Measurements from ENCODE around the gene DEFB112.

The DEFB112 gene

GRCh38 chr6:50047026-50047425 is 2.7 kb downstream of the DEFB112 start:
- Mint-ChIP-seq H3K4me3 (no peak overlapping the region), H3K36me3 (ENCODE audit: low read depth) (no peaks in the 10 kb centered on the region), H3K27ac (no peak overlapping the region), H3K4me1 (ENCODE audit: low read depth) (no peaks in the 10 kb centered on the region), H3K9me3 (no peaks in the 10 kb centered on the region), H3K27me3 (no peaks in the 10 kb centered on the region)

GRCh38 chr6:50030777-50031562 is 18.8 kb downstream of the DEFB112 start:
- no peaks in the 10 kb centered on the region for H3K4me1 Mint-ChIP-seq (ENCODE audit: low read depth)
- no peaks in the 10 kb centered on the region for H3K27me3 Mint-ChIP-seq
- H3K27ac Mint-ChIP-seq, result no peak overlapping the region
- no peak overlapping the region for H3K4me3 Mint-ChIP-seq
- peaks cover 9% of the 10 kb centered on the region for H3K9me3 Mint-ChIP-seq
- H3K36me3 Mint-ChIP-seq (ENCODE audit: low read depth), result no peaks in the 10 kb centered on the region

- Mint-ChIP-seq H3K4me3 (no peak overlapping the region), H3K9me3 (peaks cover 8% of the 10 kb centered on the region), H3K36me3 (ENCODE audit: low read depth) (no peaks in the 10 kb centered on the region)
Observed at GRCh38 chr6:50030350-50030749, 19.4 kb downstream of the DEFB112 start.

GRCh38 chr6:50025258-50025657 is 24.5 kb downstream of the DEFB112 start:
- Mint-ChIP-seq H3K9me3 (peaks cover 3% of the 10 kb centered on the region), H3K27me3 (no peaks in the 10 kb centered on the region), H3K4me1 (ENCODE audit: low read depth) (no peaks in the 10 kb centered on the region), H3K36me3 (ENCODE audit: low read depth) (no peaks in the 10 kb centered on the region), H3K4me3 (no peak overlapping the region), H3K27ac (no peak overlapping the region)

More at GRCh38 chr6:50030350-50030749, 19.4 kb downstream of the DEFB112 start:
- Mint-ChIP-seq H3K27me3 (no peaks in the 10 kb centered on the region), H3K4me1 (ENCODE audit: low read depth) (no peaks in the 10 kb centered on the region), H3K27ac (no peak overlapping the region)

- Mint-ChIP-seq H3K27ac (no peak within 1 kb of the TSS), H3K4me1 (ENCODE audit: low read depth) (no peaks in the 10 kb centered on the region), H3K4me3 (no peak within 1 kb of the TSS), H3K27me3 (no peaks in the 10 kb centered on the region), H3K9me3 (peaks cover 3% of the 10 kb centered on the region), H3K36me3 (ENCODE audit: low read depth) (no peaks in the 10 kb centered on the region)
Observed at GRCh38 chr6:50021894-50022293, 27.8 kb downstream of the DEFB112 start, which contains the start of gene DEFB110. DEFB110 (minus strand) TSS chr6:50021994; CDS start chr6:50021935, 59 bp downstream.

- H3K36me3 Mint-ChIP-seq (ENCODE audit: low read depth), result no peaks in the 10 kb centered on the region
- no peaks in the 10 kb centered on the region for H3K4me1 Mint-ChIP-seq (ENCODE audit: low read depth)
- H3K27ac Mint-ChIP-seq, result no peak overlapping the region
- no peaks in the 10 kb centered on the region for H3K27me3 Mint-ChIP-seq
- no peaks in the 10 kb centered on the region for H3K9me3 Mint-ChIP-seq
- no peak overlapping the region for H3K4me3 Mint-ChIP-seq
Observed at GRCh38 chr6:50007819-50008218, 41.9 kb downstream of the DEFB112 start.

- no peaks in the 10 kb centered on the region for H3K4me1 Mint-ChIP-seq (ENCODE audit: low read depth)
- no peak overlapping the region for H3K4me3 Mint-ChIP-seq
- no peak overlapping the region for H3K27ac Mint-ChIP-seq
- no peaks in the 10 kb centered on the region for H3K9me3 Mint-ChIP-seq
- H3K36me3 Mint-ChIP-seq (ENCODE audit: low read depth), result no peaks in the 10 kb centered on the region
- no peaks in the 10 kb centered on the region for H3K27me3 Mint-ChIP-seq
Observed at GRCh38 chr6:50003139-50003538, 46.6 kb downstream of the DEFB112 start.

- Mint-ChIP-seq H3K27ac (no peak overlapping the region), H3K4me1 (ENCODE audit: low read depth) (no peaks in the 10 kb centered on the region), H3K27me3 (no peaks in the 10 kb centered on the region), H3K4me3 (no peak overlapping the region), H3K36me3 (ENCODE audit: low read depth) (no peaks in the 10 kb centered on the region), H3K9me3 (no peaks in the 10 kb centered on the region)
Observed at GRCh38 chr6:49995278-49995677, 54.5 kb downstream of the DEFB112 start.

Data from stimulated activated naive CD8-positive, alpha-beta T cell treated with anti-CD3 and anti-CD28 coated beads, Interleukin-15, Interleukin-2, amounts not matched to agents 100 ng/mL and 50 ng/mL, for 24 hours (primary cell).